H1 (cell line): ENCODE data around the gene SCO2. TPM values are rescaled to one million over a fixed set of nuclear protein-coding genes. Genes with fewer than 3 reads are reported as not detected.
A peak's percentile ranks its signal among the peaks of the same experiment; 100 is the strongest.

Experiments
- CTCF ChIA-PET: fragments of 300-600 bp; sonication (Branson Sonifier 250); formaldehyde crosslinking; loops from one replicate; lab custom pipeline; 2021; ENCODE audit not compliant: partially characterized antibody; lab: Charles Lee
- POLR2A ChIA-PET: fragments of 300-600 bp; sonication (Branson Sonifier 250); formaldehyde crosslinking; loops from one replicate; lab custom pipeline; 2021; ENCODE audit warnings: inconsistent platforms; ENCODE audit not compliant: partially characterized antibody; lab: Charles Lee
- DNase-seq, 2 experiments: peaks; one replicate each; pipeline versions ENCODE4 v3.0.0 to v3.0.0-alpha.2; 2010 to 2022; ENCODE audit warnings: low spot score in 2 of 2, low read depth in 1 of 2, mixed read lengths in 1 of 2
- FAIRE-seq: peaks from 2 replicates; lab custom pipeline; 2011; peaks lifted over from hg19 to GRCh38; lab: Jason Lieb, UNC
- H2AFZ ChIP-seq: 2 replicates; pipeline ENCODE4 v1.8.1; 2012; ENCODE audit warnings: low read length, inconsistent platforms
- H2AK5ac ChIP-seq: 2 replicates; pipeline ENCODE4 v1.6.1; 2013; ENCODE audit warnings: low read depth, low read length
- H2BK120ac ChIP-seq: replicated peaks from 2 replicates; pipeline ENCODE3; 2013; ENCODE audit warnings: low read depth, low read length, inconsistent platforms
- H2BK12ac ChIP-seq: 2 replicates; pipeline ENCODE4 v1.6.1; 2013; ENCODE audit warnings: low read depth, low read length
- H2BK15ac ChIP-seq: 2 replicates; pipeline ENCODE4 v1.6.1; 2013; ENCODE audit warnings: low read length
- H2BK20ac ChIP-seq: 2 replicates; pipeline ENCODE4 v1.6.1; 2013; ENCODE audit warnings: low read length
- H2BK5ac ChIP-seq: 2 replicates; pipeline ENCODE4 v1.6.1; 2013; ENCODE audit warnings: low read depth, low read length
- H3K14ac ChIP-seq: 2 replicates; pipeline ENCODE4 v1.6.1; 2013; ENCODE audit warnings: inconsistent platforms; ENCODE audit not compliant: insufficient read length
- H3K18ac ChIP-seq: 2 replicates; pipeline ENCODE4 v1.6.1; 2013; ENCODE audit warnings: low read length; ENCODE audit errors: extremely low read depth
- H3K23ac ChIP-seq: 2 replicates; pipeline ENCODE4 v1.6.1; 2013; ENCODE audit warnings: inconsistent platforms; ENCODE audit not compliant: insufficient read length
- H3K23me2 ChIP-seq: 2 replicates; pipeline ENCODE4 v1.6.1; 2013; ENCODE audit warnings: low read depth, low read length
- H3K27ac ChIP-seq: 2 replicates; pipeline ENCODE4 v1.6.1; 2011; ENCODE audit warnings: low read depth, low read length, inconsistent platforms
- H3K27me3 ChIP-seq, 4 experiments: replicated peaks in 1 of 4; 1 replicate in 1 of 4; 2 replicates in 3 of 4; pipeline versions ENCODE4 v1.6.1 to v1.8.1; 2011 to 2013; ENCODE audit warnings: low read length in 3 of 4, mild to moderate bottlenecking in 3 of 4, inconsistent platforms in 2 of 4, mixed read lengths in 2 of 4, moderate library complexity in 1 of 4; ENCODE audit not compliant: control insufficient read depth in 3 of 4, insufficient read depth in 3 of 4; ENCODE audit errors: extremely low read depth in 1 of 4
- H3K36me3 ChIP-seq, 4 experiments: 2 replicates each; pipeline versions ENCODE4 v1.6.1 to v1.8.1; 2011 to 2013; ENCODE audit warnings: mild to moderate bottlenecking in 4 of 4, low read length in 3 of 4, moderate library complexity in 2 of 4, control low read depth in 1 of 4, inconsistent platforms in 1 of 4; ENCODE audit not compliant: insufficient read depth in 4 of 4, control insufficient read depth in 2 of 4
- H3K4ac ChIP-seq: replicated peaks from 2 replicates; pipeline ENCODE3; 2013; ENCODE audit warnings: low read length, low read depth, mixed read lengths, inconsistent platforms; ENCODE audit not compliant: insufficient read length
- H3K4me1 ChIP-seq, 4 experiments: replicated peaks in 1 of 4; 1 replicate in 1 of 4; 2 replicates in 3 of 4; pipeline versions ENCODE4 v1.6.1 to v1.8.1; 2011 to 2013; ENCODE audit warnings: low read length in 3 of 4, inconsistent platforms in 2 of 4, mixed read lengths in 1 of 4; ENCODE audit not compliant: insufficient read depth in 4 of 4, control insufficient read depth in 3 of 4
- H3K4me2 ChIP-seq, 2 experiments: 2 replicates each; pipeline versions ENCODE4 v1.6.1 to v1.8.1; 2011 to 2013; ENCODE audit warnings: low read depth in 2 of 2, low read length in 2 of 2, control low read depth in 1 of 2, inconsistent platforms in 1 of 2, mild to moderate bottlenecking in 1 of 2; ENCODE audit not compliant: insufficient read depth in 1 of 2
- H3K4me3 ChIP-seq, 4 experiments: fragments of 200-600, 300-600 bp in 1 of 4; sonication (generic), shearing (Covaris generic), sonication (Bioruptor Twin) in 1 of 4; 2 replicates each; pipeline versions ENCODE4 v1.5.1 to v1.8.1; 2011 to 2016; ENCODE audit warnings: low read length in 4 of 4, low read depth in 3 of 4, control low read depth in 2 of 4, inconsistent platforms in 2 of 4, mild to moderate bottlenecking in 2 of 4, mixed read lengths in 1 of 4, moderate library complexity in 1 of 4; ENCODE audit not compliant: insufficient read depth in 2 of 4; ENCODE audit errors: extremely low read depth in 1 of 4
- H3K56ac ChIP-seq: replicated peaks from 2 replicates; pipeline ENCODE3; 2013; ENCODE audit warnings: low read depth, mild to moderate bottlenecking, mixed read lengths, low read length, inconsistent platforms; ENCODE audit not compliant: insufficient read length
- H3K79me1 ChIP-seq: 2 replicates; pipeline ENCODE4 v1.6.1; 2013; ENCODE audit warnings: low read depth, low read length, control low read depth
- H3K79me2 ChIP-seq, 2 experiments: 2 replicates each; pipeline versions ENCODE4 v1.6.1 to v1.8.1; 2012 to 2013; ENCODE audit warnings: low read length in 2 of 2, mild to moderate bottlenecking in 2 of 2, inconsistent platforms in 1 of 2; ENCODE audit not compliant: insufficient read depth in 2 of 2, control insufficient read depth in 1 of 2
- H3K9ac ChIP-seq, 4 experiments: replicated peaks in 1 of 4; 1 replicate in 1 of 4; 2 replicates in 3 of 4; pipeline versions ENCODE4 v1.6.1 to v1.8.1; 2011 to 2013; ENCODE audit warnings: low read depth in 3 of 4, low read length in 3 of 4, control low read depth in 2 of 4, mild to moderate bottlenecking in 2 of 4, moderate library complexity in 2 of 4, inconsistent platforms in 1 of 4; ENCODE audit errors: extremely low read depth in 1 of 4
- H3K9me3 ChIP-seq, 2 experiments: 2 replicates each; pipeline versions ENCODE4 v1.6.1 to v1.8.1; 2012 to 2013; ENCODE audit warnings: mild to moderate bottlenecking in 2 of 2, moderate library complexity in 2 of 2, control low read depth in 1 of 2, inconsistent platforms in 1 of 2, low read depth in 1 of 2, low read length in 1 of 2, mixed read lengths in 1 of 2; ENCODE audit not compliant: insufficient read depth in 2 of 2
- H4K20me1 ChIP-seq, 2 experiments: replicated peaks in 1 of 2; 2 replicates each; pipeline versions ENCODE3 to v1.8.1; 2011 to 2013; ENCODE audit warnings: inconsistent platforms in 2 of 2, low read length in 2 of 2, mild to moderate bottlenecking in 1 of 2; ENCODE audit not compliant: insufficient read depth in 2 of 2, control insufficient read depth in 1 of 2
- H4K5ac ChIP-seq: 2 replicates; pipeline ENCODE4 v1.6.1; 2013; ENCODE audit warnings: low read length, low read depth, mixed read lengths, inconsistent platforms; ENCODE audit not compliant: insufficient read length
- H4K8ac ChIP-seq: 2 replicates; pipeline ENCODE4 v1.8.0; 2013; ENCODE audit warnings: mild to moderate bottlenecking, moderate library complexity, low read length, inconsistent platforms; ENCODE audit not compliant: insufficient read depth; ENCODE audit errors: extremely low read depth
- H4K91ac ChIP-seq: replicated peaks from 2 replicates; pipeline ENCODE3; 2013; ENCODE audit warnings: low read length, mixed read lengths, inconsistent platforms; ENCODE audit not compliant: insufficient read length
- CHD1 ChIP-seq: IDR thresholded peaks from 2 replicates; pipeline ENCODE4 v1.6.1; 2012; ENCODE audit warnings: low read depth, low read length, improper control_type of control experiment
- CHD2 ChIP-seq: IDR thresholded peaks from 2 replicates; pipeline ENCODE4 v1.6.1; 2012; ENCODE audit warnings: low read length, improper control_type of control experiment
- EGR1 ChIP-seq: IDR thresholded peaks from 2 replicates; pipeline ENCODE4 v1.6.1; 2011; ENCODE audit warnings: low read depth, low read length, borderline replicate concordance
- EZH2 ChIP-seq: fragments of 200-600 bp; sonication (generic); IDR thresholded peaks from 2 replicates; pipeline ENCODE4 v1.7.1; 2012; ENCODE audit warnings: low read depth, mild to moderate bottlenecking, moderate library complexity, low read length, inconsistent platforms; ENCODE audit not compliant: severe bottlenecking
- GTF2F1 ChIP-seq: IDR thresholded peaks from 2 replicates; pipeline ENCODE4 v1.6.1; 2012; ENCODE audit warnings: low read depth, low read length, improper control_type of control experiment, borderline replicate concordance
- KDM5A ChIP-seq: fragments of 200-600 bp; IDR thresholded peaks from 2 replicates; pipeline ENCODE4 v1.7.1; 2012; ENCODE audit warnings: mild to moderate bottlenecking, low read length, inconsistent platforms, mixed read lengths
- RBBP5 ChIP-seq: IDR thresholded peaks from 2 replicates; pipeline ENCODE4 v1.7.1; 2012; ENCODE audit warnings: low read depth, mild to moderate bottlenecking, inconsistent platforms, low read length, moderate library complexity, borderline replicate concordance
- RNF2 ChIP-seq: fragments of 200-900, 300-1000 bp; sonication (generic); IDR thresholded peaks from 2 replicates; pipeline ENCODE4 v1.7.1; 2016; ENCODE audit warnings: borderline replicate concordance, low read depth, mild to moderate bottlenecking, antibody characterized with exemption, low read length; ENCODE audit not compliant: poor library complexity, severe bottlenecking; ENCODE audit errors: missing control alignments
- TAF1 ChIP-seq: IDR thresholded peaks from 2 replicates; pipeline ENCODE4 v1.6.1; 2011; ENCODE audit warnings: mild to moderate bottlenecking, low read depth, low read length
- TAF7 ChIP-seq: optimal IDR thresholded peaks from 2 replicates; pipeline ENCODE3; 2011; ENCODE audit warnings: low read depth, mild to moderate bottlenecking, inconsistent platforms, low read length, moderate library complexity, borderline replicate concordance
- ZNF274 ChIP-seq: IDR thresholded peaks from 2 replicates; pipeline ENCODE4 v1.7.0; 2012; ENCODE audit warnings: low read length, borderline replicate concordance; ENCODE audit errors: extremely low read depth
- whole genome bisulfite sequencing, 2 experiments: shearing (Covaris generic) in 1 of 2; methylation state at CpG; one replicate each; pipeline versions ENCODE4 v1.1.6 to v1.1.7; 2013 to 2015; ENCODE audit warnings: low lambda C conversion rate in 2 of 2, mixed read lengths in 2 of 2, inconsistent platforms in 1 of 2, low coverage in 1 of 2, missing lambda C conversion rate in 1 of 2; ENCODE audit not compliant: insufficient replicate concordance in 2 of 2, insufficient coverage in 1 of 2, insufficient read length in 1 of 2; ENCODE audit errors: extremely low coverage in 1 of 2, missing lambda C conversion rate in 1 of 2; 5-methylcytosine and 5-hydroxymethylcytosine counted together
- polyA plus RNA-seq, 7 experiments: library from polyadenylated mRNA; depleted of rRNA in 3 of 7; stranded (reverse) in 5 of 7; unstranded in 2 of 7; fragments of >200 nt in 5 of 7; fragments of 200-250 nt in 2 of 7; gene quantifications; 1 replicate in 5 of 7; 2 replicates in 1 of 7; 4 replicates in 1 of 7; pipeline versions ENCODE4 v1.2.1 to v1.2.3, GENCODE V29; 2011 to 2013; ENCODE audit warnings: missing spikeins in 2 of 7, mixed read lengths in 2 of 7
- total RNA-seq: library from RNA; stranded (reverse); fragmentation: NEBNext Ultra II Directional; extraction: Animal tissue kit (Norgen Biotek cat#: 25700); gene quantifications from 2 replicates; pipeline ENCODE4 v1.2.1, GENCODE V29; 2021

Gene SCO2
- total and polyA plus RNA-seq, 2 of the 8 experiments (the other 6 are each of a cell fraction or from before 2014, with no cell fraction given), result 2.0 TPM; not detected in 1

DNA sequence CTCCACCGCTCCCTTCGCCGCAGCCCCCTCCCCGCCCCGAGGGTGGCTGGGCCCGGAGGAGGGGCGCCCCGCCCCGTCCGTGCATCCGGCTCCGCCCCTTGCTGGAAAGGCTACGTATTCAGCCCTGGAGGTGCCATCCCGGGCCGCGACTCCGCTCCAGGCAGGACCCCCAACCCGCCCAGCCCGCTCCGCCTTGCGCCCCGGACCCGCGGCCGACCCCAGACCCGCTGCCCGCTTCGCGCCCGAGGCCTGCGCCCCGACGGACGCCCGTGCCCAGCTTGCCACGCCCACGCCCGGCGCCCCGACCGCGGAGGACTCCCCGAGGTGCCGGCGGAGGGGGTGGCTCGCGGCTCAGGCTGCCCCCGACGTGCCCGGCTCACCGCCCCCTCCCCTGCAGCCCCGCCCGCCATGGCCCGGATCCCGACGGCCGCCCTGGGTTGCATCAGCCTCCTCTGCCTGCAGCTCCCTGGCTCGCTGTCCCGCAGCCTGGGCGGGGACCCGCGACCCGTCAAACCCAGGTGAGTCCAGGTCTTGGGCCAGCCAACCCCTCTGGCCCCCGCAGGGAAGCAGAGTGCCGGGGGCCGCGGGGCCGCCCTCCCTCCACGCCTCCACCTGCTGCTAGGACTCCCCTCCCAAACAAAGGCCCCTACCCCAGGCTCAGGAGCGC is 43.8 kb downstream of the SCO2 start, which contains the start of gene ADM2:
Gene ADM2, plus strand, starts transcription at position 104 of the 667 bp plus-strand sequence. Its CDS starts 305 bp downstream, at position 409.
- H4K8ac ChIP-seq, result peak within 1 kb of the TSS; percentile 80
- H3K36me3 ChIP-seq, result 0 out of 8 replicates have a peak, but pooled peaks cover 0 to 2% (median 0%) of the 10 kb centered on the region in 4 experiments
- H3K79me1 ChIP-seq, result no peaks in the 10 kb centered on the region
- H3K79me2 ChIP-seq, result no peaks in the 10 kb centered on the region
- H3K4me2 ChIP-seq, result peak within 1 kb of the TSS; percentile 44 to 74
- H3K9ac ChIP-seq, result peak within 1 kb of the TSS; percentile 44 to 72 (median 60); a peak in 6 of 7 replicates
- peak within 1 kb of the TSS; percentile 81; the same call in 1 of the 2 replicates for H2BK12ac ChIP-seq
- H3K23me2 ChIP-seq, result peaks cover 4% of the 10 kb centered on the region; the same call in 1 of the 2 replicates
- H2BK5ac ChIP-seq, result peak within 1 kb of the TSS; percentile 44; the same call in 1 of the 2 replicates
- H3K56ac ChIP-seq, result peak within 1 kb of the TSS; percentile 30
- no peak within 1 kb of the TSS for H3K27ac ChIP-seq
- no peak within 1 kb of the TSS for H3K14ac ChIP-seq
- H3K18ac ChIP-seq, result peak within 1 kb of the TSS; percentile 60
- peak within 1 kb of the TSS; percentile 74 for H4K91ac ChIP-seq
- no peak within 1 kb of the TSS for H2AFZ ChIP-seq
- no peaks in the 10 kb centered on the region for H3K9me3 ChIP-seq
- H3K4me1 ChIP-seq, result peaks cover 0 to 5% (median 0%) of the 10 kb centered on the region in 4 experiments; a peak in 3 of 7 replicates
- FAIRE-seq (no peak), DNase-seq (peak in 1 of 2 experiments; percentile 89)
- H3K27me3 ChIP-seq, result peaks cover 1 to 22% (median 13%) of the 10 kb centered on the region in 4 experiments; a peak in 6 of 7 replicates
- H3K23ac ChIP-seq, result no peak within 1 kb of the TSS
- no peak within 1 kb of the TSS for H2BK120ac ChIP-seq
- H4K20me1 ChIP-seq, result peaks cover 0 to 3% of the 10 kb centered on the region in 2 experiments
- CTCF ChIA-PET, result interaction anchor here (1.0 to 1.3 kb wide), 2 partner anchors 16 to 214 kb away, joined by 3 to 5 read pairs; no protein-coding TSS in a partner anchor
- peak within 1 kb of the TSS; percentile 50 to 74 (median 58) for H3K4me3 ChIP-seq
- peak within 1 kb of the TSS; percentile 53 for H4K5ac ChIP-seq
- H2BK15ac ChIP-seq, result no peak within 1 kb of the TSS
- H2BK20ac ChIP-seq, result peak within 1 kb of the TSS; percentile 34; the same call in 1 of the 2 replicates
- H3K4ac ChIP-seq, result peak within 1 kb of the TSS; percentile 53
- WGBS, 2 experiments, result 0% methylated on average over 2 of the region's 70 CpGs; no CpG with 5 or more reads in 1 of the 2 experiments
- POLR2A ChIA-PET, result interaction anchor here (0.7 to 2.1 kb wide), 8 partner anchors 8 to 44 kb away, joined by 3 to 16 read pairs (median 3); partner anchors contain the start of gene SCO2
- no peak within 1 kb of the TSS for H2AK5ac ChIP-seq
- no peak for TF ChIP-seq CHD2
- peak; percentile 42; the same call in 1 of the 2 replicates for TF ChIP-seq TAF1
- no peak for TF ChIP-seq ZNF274
- TF ChIP-seq KDM5A, result no peak
- no peak for TF ChIP-seq RNF2
- TF ChIP-seq EZH2, result no peak
- TF ChIP-seq GTF2F1, result no peak
- TF ChIP-seq RBBP5, result no peak
- no peak for TF ChIP-seq TAF7
- TF ChIP-seq CHD1, result no peak
- peak; percentile 31; the same call in 1 of the 2 replicates for TF ChIP-seq EGR1
